GM23248 (cell line): ENCODE measurements around the gene TMEM40. TPM values are rescaled to one million over a fixed set of nuclear protein-coding genes. Genes with fewer than 3 reads are reported as not detected.

Source experiments
- DNase-seq: peaks from one replicate; pipeline ENCODE4 v3.0.0-alpha.2; 2015
- H2AFZ ChIP-seq: fragments of 200-600 bp; sonication (generic); 2 replicates; pipeline ENCODE4 v1.6.1; 2016; ENCODE audit warnings: antibody characterized with exemption
- H3F3A ChIP-seq: fragments of 200-600 bp; sonication (generic); 2 replicates; pipeline ENCODE4 v1.6.1; 2016; ENCODE audit warnings: mild to moderate bottlenecking, antibody characterized with exemption, mixed run types; ENCODE audit not compliant: insufficient read depth
- H3K27ac ChIP-seq: fragments of 200-600 bp; sonication (generic); 2 replicates; pipeline ENCODE4 v1.5.1; 2016; ENCODE audit warnings: mild to moderate bottlenecking
- H3K27me3 ChIP-seq: fragments of 200-600 bp; sonication (generic); replicated peaks from 2 replicates; pipeline ENCODE4 v1.6.1; 2016; ENCODE audit warnings: mild to moderate bottlenecking; ENCODE audit not compliant: insufficient read depth
- H3K36me3 ChIP-seq: fragments of 200-600 bp; sonication (generic); 2 replicates; pipeline ENCODE4 v1.6.1; 2016; ENCODE audit warnings: low read depth, mild to moderate bottlenecking
- H3K4me1 ChIP-seq: fragments of 200-600 bp; sonication (generic); 2 replicates; pipeline ENCODE4 v1.6.1; 2016; ENCODE audit warnings: mild to moderate bottlenecking; ENCODE audit not compliant: insufficient read depth
- H3K4me2 ChIP-seq: fragments of 200-600 bp; sonication (generic); one replicate; pipeline ENCODE4 v1.6.1; 2016; ENCODE audit warnings: mild to moderate bottlenecking; ENCODE audit not compliant: unreplicated experiment
- H3K4me3 ChIP-seq: fragments of 200-600 bp; sonication (generic); 2 replicates; pipeline ENCODE4 v1.5.1; 2016; ENCODE audit warnings: mild to moderate bottlenecking
- H3K79me2 ChIP-seq: fragments of 200-600 bp; sonication (generic); 2 replicates; pipeline ENCODE4 v1.6.1; 2016; ENCODE audit warnings: mild to moderate bottlenecking; ENCODE audit not compliant: insufficient read depth
- H3K9ac ChIP-seq: fragments of 200-600 bp; sonication (generic); 2 replicates; pipeline ENCODE4 v1.6.1; 2016; ENCODE audit warnings: mild to moderate bottlenecking
- H3K9me2 ChIP-seq: fragments of 200-600 bp; sonication (generic); 2 replicates; pipeline ENCODE4 v1.6.1; 2016; ENCODE audit warnings: mixed run types, mild to moderate bottlenecking, moderate library complexity; ENCODE audit not compliant: insufficient read depth
- H3K9me3 ChIP-seq: fragments of 200-600 bp; sonication (generic); one replicate; pipeline ENCODE4 v1.6.1; 2017; ENCODE audit warnings: low read depth
- H4K20me1 ChIP-seq: fragments of 200-600 bp; sonication (generic); 2 replicates; pipeline ENCODE4 v1.6.0; 2016; ENCODE audit not compliant: insufficient read depth
- EZH2 ChIP-seq: fragments of 200-600 bp; sonication (generic); IDR thresholded peaks from 2 replicates; pipeline ENCODE4 v1.6.1; 2018; ENCODE audit warnings: antibody characterized with exemption, mild to moderate bottlenecking; ENCODE audit not compliant: insufficient read depth, poor library complexity, severe bottlenecking
- EZH2phosphoT487 ChIP-seq: fragments of 200-600 bp; sonication (generic); IDR thresholded peaks from 2 replicates; pipeline ENCODE4 v1.6.1; 2018; ENCODE audit warnings: antibody characterized with exemption, moderate library complexity, mild to moderate bottlenecking, low read depth; ENCODE audit not compliant: insufficient read depth
- whole genome bisulfite sequencing, 2 experiments: methylation state at CpG; one replicate each; pipeline ENCODE4 v1.1.6; 2015 to 2017; ENCODE audit warnings: low lambda C conversion rate in 2 of 2, low coverage in 1 of 2; ENCODE audit errors: missing lambda C conversion rate in 2 of 2; 5-methylcytosine and 5-hydroxymethylcytosine counted together
- in situ Hi-C: fragments of 300-500 bp; cut with MboI; formaldehyde crosslinking; loops from 2 replicates; pipeline ENCODE4 v1.15.0; 2020
- polyA plus RNA-seq: library from polyadenylated mRNA; unstranded; fragments of >200 nt; fragmentation: Nextera tagmentation; extraction: Ambion mirVana; gene quantifications from 2 replicates; pipeline ENCODE4 v1.2.1, GENCODE V29; 2016
- total RNA-seq: library from RNA; depleted of rRNA; stranded (reverse); fragments of >200 nt; shearing (Covaris generic); gene quantifications from 2 replicates; pipeline ENCODE4 v1.2.3, GENCODE V29; 2014

Gene TMEM40
- total and polyA plus RNA-seq, 2 experiments from 2014 or later = not detected

DNA sequence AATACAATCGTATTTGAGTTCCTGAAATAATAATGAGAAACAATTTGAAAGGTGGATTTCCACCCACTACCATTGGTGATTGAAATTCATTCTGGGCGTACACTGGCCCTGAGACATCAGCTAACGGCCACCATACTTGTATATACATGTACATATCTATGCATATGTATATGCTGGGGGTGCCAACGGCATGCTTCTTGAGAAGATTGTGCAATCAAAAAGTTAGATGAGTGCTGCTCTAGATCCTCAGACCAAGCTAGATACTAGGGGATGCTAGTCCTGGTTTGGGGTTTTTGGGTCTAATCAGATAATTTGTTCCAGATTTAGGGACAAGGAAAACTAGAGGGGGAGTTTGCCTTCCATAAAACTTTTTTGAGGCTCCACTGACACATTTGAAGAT, 2.9 kb downstream of the TMEM40 start:
- Histone ChIP-seq H3F3A (peaks cover 14% of the 10 kb centered on the region; the same call in 1 of the 2 replicates), H3K4me3 (no peak overlapping the region), H3K4me1 (peaks cover 21% of the 10 kb centered on the region), H3K27me3 (no peaks in the 10 kb centered on the region), H3K36me3 (no peaks in the 10 kb centered on the region), H4K20me1 (no peaks in the 10 kb centered on the region), H3K9me2 (no peaks in the 10 kb centered on the region), H3K79me2 (no peaks in the 10 kb centered on the region), H3K4me2 (no peak overlapping the region), H2AFZ (no peak overlapping the region), H3K9ac (no peak overlapping the region), H3K27ac (no peak overlapping the region), H3K9me3 (no peaks in the 10 kb centered on the region)
- in situ Hi-C loops = no loop called here
- TF ChIP-seq EZH2 = no peak
- TF ChIP-seq EZH2phosphoT487 = no peak
- 75 to 82% methylated on average over 4 of the region's 4 CpGs for WGBS, 2 experiments
- no peak for DNase-seq

DNA sequence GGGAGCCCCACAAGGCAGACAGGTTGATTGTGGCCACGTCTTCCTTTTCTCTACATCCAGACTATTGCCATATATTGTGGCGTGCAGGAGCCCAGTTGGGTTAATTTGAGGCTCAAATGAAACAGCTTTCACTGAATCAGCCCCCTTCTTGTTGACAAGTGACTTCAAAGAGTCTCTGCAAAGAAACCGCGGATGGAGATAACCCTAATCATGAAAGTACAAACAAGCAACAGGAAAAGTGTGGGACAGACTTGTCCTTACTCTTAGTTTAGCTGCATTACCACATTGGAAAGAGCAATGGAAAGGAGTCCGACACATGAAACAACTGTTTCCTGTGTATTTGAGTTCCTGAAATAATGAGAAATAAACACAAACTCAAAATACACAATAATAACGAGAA, 3.3 kb downstream of the TMEM40 start:
- Histone ChIP-seq H3K4me2 (no peak overlapping the region), H3K79me2 (no peaks in the 10 kb centered on the region), H3K4me3 (no peak overlapping the region), H3K9me2 (no peaks in the 10 kb centered on the region), H3K36me3 (no peaks in the 10 kb centered on the region), H3K9me3 (no peaks in the 10 kb centered on the region), H3K27ac (no peak overlapping the region), H3K27me3 (no peaks in the 10 kb centered on the region), H3F3A (peaks cover 18% of the 10 kb centered on the region; the same call in 1 of the 2 replicates), H3K4me1 (peaks cover 25% of the 10 kb centered on the region), H2AFZ (no peak overlapping the region), H4K20me1 (no peaks in the 10 kb centered on the region), H3K9ac (no peak overlapping the region)
- no peak for DNase-seq
- 84 to 85% methylated on average over 6 of the region's 6 CpGs for WGBS, 2 experiments
- in situ Hi-C loops = no loop called here
- no peak for TF ChIP-seq EZH2phosphoT487
- no peak for TF ChIP-seq EZH2

DNA sequence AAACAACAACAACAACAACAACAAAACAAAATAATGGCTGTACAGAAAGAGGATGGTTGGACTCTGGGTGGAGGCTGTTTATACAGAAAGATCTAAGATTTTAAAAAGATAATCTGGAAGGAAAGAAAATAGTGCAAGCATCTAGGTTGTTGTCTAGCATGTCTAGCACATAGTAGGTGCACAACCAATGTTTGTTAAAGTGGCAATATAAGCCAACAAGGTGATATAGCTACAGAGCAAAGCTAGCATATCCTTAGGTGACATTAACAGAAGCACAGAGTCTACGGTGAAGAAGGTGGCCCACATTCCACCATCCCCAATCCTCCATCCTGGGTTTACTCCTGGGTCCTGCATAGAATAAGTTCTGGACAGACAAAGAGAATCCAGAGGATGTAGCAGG, 4.7 kb downstream of the TMEM40 start:
- H3K9me2 ChIP-seq = no peaks in the 10 kb centered on the region
- no peaks in the 10 kb centered on the region for H3K27me3 ChIP-seq
- in situ Hi-C loops = no loop called here
- H3K4me2 ChIP-seq = no peak overlapping the region
- H3K79me2 ChIP-seq = no peaks in the 10 kb centered on the region
- peaks cover 33% of the 10 kb centered on the region for H3K4me1 ChIP-seq
- 100% methylated on average over 1 of the region's 1 CpG for WGBS, 2 experiments
- H3F3A ChIP-seq = peaks cover 30% of the 10 kb centered on the region
- H3K9ac ChIP-seq = no peak overlapping the region
- no peaks in the 10 kb centered on the region for H4K20me1 ChIP-seq
- H3K9me3 ChIP-seq = no peaks in the 10 kb centered on the region
- no peaks in the 10 kb centered on the region for H3K36me3 ChIP-seq
- no peak overlapping the region for H3K27ac ChIP-seq
- no peak for DNase-seq
- H2AFZ ChIP-seq = no peak overlapping the region
- H3K4me3 ChIP-seq = no peak overlapping the region
- TF ChIP-seq EZH2 = no peak
- TF ChIP-seq EZH2phosphoT487 = no peak

DNA sequence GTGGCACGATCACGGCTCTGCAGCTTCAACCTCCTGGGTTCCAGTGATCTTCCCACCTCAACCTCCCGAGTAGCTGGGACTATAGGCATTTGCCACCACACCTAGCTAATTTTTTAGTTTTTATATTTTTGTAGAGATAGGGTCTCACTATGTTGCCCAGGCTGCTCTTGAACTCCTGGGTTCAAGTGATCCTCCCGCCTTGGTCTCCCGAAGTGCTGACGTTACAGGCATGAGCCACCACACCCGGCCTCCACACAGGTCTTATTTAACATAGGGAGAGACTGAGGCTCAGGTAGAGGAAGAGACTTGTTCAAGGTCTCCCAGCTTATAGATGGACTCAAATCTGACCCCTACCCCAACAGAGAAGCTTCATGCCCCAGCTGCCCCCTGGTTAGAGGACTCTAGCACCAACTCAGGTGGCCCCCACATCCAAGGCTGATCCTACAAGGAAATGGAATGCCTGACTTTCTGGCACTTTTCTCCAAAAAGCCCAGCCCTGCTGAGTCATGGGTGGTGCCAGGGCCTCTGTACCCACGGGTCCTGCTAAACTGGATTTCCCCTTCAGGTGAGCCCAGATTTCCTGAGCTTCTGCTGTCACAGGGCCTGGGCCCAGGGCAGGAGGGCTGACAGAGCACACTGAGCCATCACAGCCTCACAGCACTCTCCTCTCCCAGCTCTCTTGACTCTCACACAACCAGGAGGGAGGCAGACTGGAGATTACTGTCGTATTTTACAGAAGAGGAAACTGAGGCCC, 5.6 kb downstream of the TMEM40 start:
- DNase-seq = no peak
- no peaks in the 10 kb centered on the region for H3K27me3 ChIP-seq
- no peak overlapping the region for H3K4me2 ChIP-seq
- peaks cover 30% of the 10 kb centered on the region for H3K4me1 ChIP-seq
- no peak for TF ChIP-seq EZH2
- H3K36me3 ChIP-seq = no peaks in the 10 kb centered on the region
- H3K9me3 ChIP-seq = no peaks in the 10 kb centered on the region
- no peak overlapping the region for H2AFZ ChIP-seq
- H4K20me1 ChIP-seq = no peaks in the 10 kb centered on the region
- H3K79me2 ChIP-seq = no peaks in the 10 kb centered on the region
- no peak overlapping the region for H3K4me3 ChIP-seq
- no peak overlapping the region for H3K27ac ChIP-seq
- in situ Hi-C loops = no loop called here
- H3K9me2 ChIP-seq = no peaks in the 10 kb centered on the region
- H3F3A ChIP-seq = peaks cover 32% of the 10 kb centered on the region
- WGBS, 2 experiments = 88 to 89% methylated on average over 9 of the region's 9 CpGs
- H3K9ac ChIP-seq = no peak overlapping the region

DNA sequence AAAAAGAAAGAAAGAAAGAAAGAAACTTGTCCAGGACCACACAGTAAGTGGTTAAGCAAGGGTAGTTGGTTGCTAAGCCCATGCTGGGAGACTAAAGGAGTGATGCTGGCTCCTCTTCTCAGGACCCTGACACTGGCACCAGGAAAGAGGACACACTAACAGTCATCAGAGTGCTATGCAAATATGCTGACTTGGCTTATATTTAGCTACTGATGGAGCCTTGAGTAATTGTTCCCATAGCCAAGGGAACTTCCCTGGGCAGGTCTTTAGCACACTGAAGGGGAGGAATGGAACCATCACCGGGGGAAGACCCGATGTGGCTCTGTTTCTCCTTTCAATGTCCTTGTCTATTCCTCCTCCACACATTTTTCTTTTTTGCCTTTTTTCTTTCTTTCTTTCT, 6.2 kb downstream of the TMEM40 start:
- Histone ChIP-seq H3K27ac (no peak overlapping the region), H3K36me3 (no peaks in the 10 kb centered on the region), H3K79me2 (no peaks in the 10 kb centered on the region), H3K27me3 (no peaks in the 10 kb centered on the region), H2AFZ (no peak overlapping the region), H4K20me1 (no peaks in the 10 kb centered on the region), H3K4me2 (no peak overlapping the region), H3K9ac (no peak overlapping the region), H3K9me3 (no peaks in the 10 kb centered on the region), H3K4me1 (peaks cover 23% of the 10 kb centered on the region), H3F3A (peaks cover 31% of the 10 kb centered on the region), H3K9me2 (no peaks in the 10 kb centered on the region), H3K4me3 (no peak overlapping the region)
- in situ Hi-C loops = no loop called here
- DNase-seq = peak; percentile 57
- TF ChIP-seq EZH2phosphoT487 = no peak
- WGBS, 2 experiments = 61 to 74% methylated on average over 2 of the region's 2 CpGs
